GM19452 (cell line): ENCODE data around the gene THSD7A.

Source experiments
- ATAC-seq: cut with Tn5 transposase; IDR thresholded peaks from one replicate; pipeline ENCODE4 v1.9.1; 2021; ENCODE audit not compliant: unreplicated experiment

Gene THSD7A

GRCh38 chr7:11343136-11343535 is 488.9 kb downstream of the THSD7A start:
- ATAC-seq, result no peak

- no peak for ATAC-seq
Measured at GRCh38 chr7:11341285-11341944, 490.6 kb downstream of the THSD7A start.

- no peak for ATAC-seq
Measured at GRCh38 chr7:11336432-11336831, 495.6 kb downstream of the THSD7A start.

DNA sequence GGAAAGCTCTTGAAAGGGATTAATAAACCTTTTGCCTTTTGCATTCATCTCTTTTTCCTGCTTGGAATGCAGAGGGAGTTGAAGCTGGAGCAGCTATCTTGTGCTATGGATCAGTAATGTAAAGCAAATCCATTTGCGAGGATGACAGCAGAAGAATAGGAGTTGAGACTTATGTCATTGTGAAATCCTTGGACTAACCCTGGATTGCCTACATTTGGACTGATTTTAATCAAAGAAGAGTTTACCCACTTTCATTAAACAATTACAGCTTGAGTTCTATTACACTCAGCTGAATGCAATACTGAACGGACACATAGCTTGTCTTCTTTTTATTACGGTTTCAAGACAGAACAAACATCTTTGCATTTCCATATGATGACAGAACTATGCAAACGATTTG is 496.1 kb downstream of the THSD7A start:
- no peak for ATAC-seq

GRCh38 chr7:11332865-11333228 is 499.2 kb downstream of the THSD7A start:
- peak; percentile 52 for ATAC-seq

DNA sequence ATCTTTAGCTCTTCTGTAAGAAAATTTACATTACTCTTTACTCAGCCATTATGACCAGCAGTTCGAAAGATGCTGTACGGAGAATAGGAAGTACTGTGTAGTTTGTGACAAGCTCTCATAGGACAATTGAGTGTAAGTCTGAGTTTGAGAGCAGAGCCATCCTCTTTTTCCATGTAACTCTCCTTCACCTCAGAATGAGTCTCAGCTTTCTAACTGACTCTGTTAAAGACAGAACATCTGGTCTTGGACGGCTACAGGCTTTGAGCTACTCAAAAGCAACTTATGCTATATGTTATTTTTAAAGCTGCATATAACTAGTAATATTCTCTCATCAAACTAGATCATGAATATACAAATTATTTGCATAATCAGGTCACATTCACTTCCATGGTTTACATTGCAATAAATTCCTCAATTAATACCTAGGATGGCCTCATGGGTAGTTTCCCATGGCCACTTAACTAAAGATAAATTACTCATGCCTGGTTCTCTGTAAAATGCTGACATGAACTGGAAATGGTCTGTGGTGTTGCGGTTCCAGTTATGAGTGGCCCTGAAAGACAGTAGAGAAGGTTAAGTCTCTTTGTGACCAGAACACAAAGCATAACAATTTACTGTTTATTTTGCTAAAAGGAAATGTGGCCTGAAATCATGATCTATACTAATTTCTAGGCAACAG is 499.7 kb downstream of the THSD7A start:
- peak; percentile 94 for ATAC-seq

GRCh38 chr7:11331128-11332102 is 500.6 kb downstream of the THSD7A start:
- no peak for ATAC-seq

DNA sequence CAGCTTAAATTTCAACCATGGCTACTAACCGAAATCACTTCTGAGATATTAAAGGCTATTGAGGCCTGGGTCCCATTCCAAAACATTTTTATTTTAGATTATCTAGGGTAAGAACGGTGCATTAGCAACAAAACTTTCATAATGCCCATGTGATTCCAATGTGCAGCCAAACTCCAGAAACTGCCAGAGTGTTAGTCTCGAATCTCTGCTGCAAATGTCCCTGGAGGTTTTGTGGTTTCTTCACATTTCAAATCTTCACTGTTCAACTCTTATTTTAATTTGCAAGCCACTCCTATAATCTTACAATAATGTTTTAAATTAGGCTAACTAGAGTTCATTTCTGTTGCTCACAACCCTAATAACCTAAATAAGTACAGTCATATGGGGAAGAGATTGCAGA is 501.3 kb downstream of the THSD7A start:
- ATAC-seq, result no peak

DNA sequence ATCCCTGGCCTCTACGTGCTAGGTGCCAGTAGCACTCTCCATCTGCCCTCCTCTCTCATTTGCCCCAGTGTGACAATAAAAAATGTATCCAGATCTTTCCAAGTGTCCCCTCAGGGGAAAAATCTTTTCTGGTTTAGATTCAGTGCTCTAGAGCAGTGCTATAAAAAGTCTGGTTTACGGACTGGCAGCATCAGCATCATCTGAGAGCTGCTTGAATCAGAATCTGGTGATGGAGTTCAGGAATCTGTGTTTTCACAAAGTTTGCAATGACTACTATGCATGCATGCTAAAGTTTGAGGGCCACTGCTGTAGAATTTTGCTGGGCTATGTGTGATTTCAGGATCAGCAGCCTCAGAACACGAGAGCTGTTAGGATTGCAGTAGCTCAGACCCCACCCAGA is 501.8 kb downstream of the THSD7A start:
- no peak for ATAC-seq

GRCh38 chr7:11329626-11330025 is 502.4 kb downstream of the THSD7A start:
- ATAC-seq, result no peak

- no peak for ATAC-seq
Measured at GRCh38 chr7:11328309-11328708, 503.7 kb downstream of the THSD7A start.

- ATAC-seq, result no peak
Measured at GRCh38 chr7:11327633-11328032, 504.4 kb downstream of the THSD7A start.
